HepG2 (cell line): Measurements from ENCODE around the gene SPSB1. TPM values are rescaled to one million over a fixed set of nuclear protein-coding genes. Genes with fewer than 3 reads are reported as not detected.
A peak's percentile ranks its signal among the peaks of the same experiment; 100 is the strongest.

Experiments used
- FUBP1 ChIP-seq: sonication (generic); formaldehyde crosslinking; IDR thresholded peaks from 2 replicates; pipeline ENCODE4 v1.5.1; 2020; ENCODE audit warnings: missing genetic modification reagents, mild to moderate bottlenecking, borderline replicate concordance
- JUNB ChIP-seq: sonication (generic); formaldehyde crosslinking; IDR thresholded peaks from 2 replicates; pipeline ENCODE4 v1.8.0; 2022; ENCODE audit warnings: missing genetic modification reagents, mild to moderate bottlenecking, borderline replicate concordance
- MIXL1 ChIP-seq: IDR thresholded peaks from 2 replicates; pipeline ENCODE4 v1.6.1; 2016
- RERE ChIP-seq: IDR thresholded peaks from 2 replicates; pipeline ENCODE4 v1.6.1; 2016; ENCODE audit warnings: low read depth, missing genetic modification reagents, missing compliant biosample characterization
- REST ChIP-seq, 2 experiments: IDR thresholded peaks; 2 replicates each; pipeline ENCODE4 v1.6.1; 2011 to 2012; ENCODE audit warnings: low read length in 2 of 2, borderline replicate concordance in 1 of 2, low read depth in 1 of 2, mild to moderate bottlenecking in 1 of 2, moderate library complexity in 1 of 2
- SIN3B ChIP-seq: fragments of 150-350 bp; IDR thresholded peaks from 2 replicates; pipeline ENCODE4 v1.6.1; 2014; ENCODE audit warnings: low read length
- STAT5B ChIP-seq: sonication (generic); formaldehyde crosslinking; IDR thresholded peaks from 2 replicates; pipeline ENCODE4 v1.4.0; 2020; ENCODE audit warnings: missing genetic modification reagents
- TFDP2 ChIP-seq: sonication (generic); formaldehyde crosslinking; IDR thresholded peaks from 2 replicates; pipeline ENCODE4 v1.4.0; 2020; ENCODE audit warnings: missing genetic modification reagents
- ZBTB4 ChIP-seq: sonication (generic); formaldehyde crosslinking; IDR thresholded peaks from 2 replicates; pipeline ENCODE4 v1.4.0; 2020; ENCODE audit warnings: missing genetic modification reagents, mild to moderate bottlenecking, borderline replicate concordance
- ZNF205 ChIP-seq: IDR thresholded peaks from 2 replicates; pipeline ENCODE4 v1.6.1; 2018; ENCODE audit warnings: missing biosample characterization, missing genetic modification reagents
- ZNF230 ChIP-seq: sonication (generic); formaldehyde crosslinking; IDR thresholded peaks from 2 replicates; pipeline ENCODE4 v1.4.0; 2020; ENCODE audit warnings: mild to moderate bottlenecking, missing genetic modification reagents
- ZNF282 ChIP-seq: fragments of 450-650 bp; IDR thresholded peaks from 2 replicates; pipeline ENCODE4 v1.6.1; 2018; ENCODE audit not compliant: partially characterized antibody
- ZNF430 ChIP-seq: sonication (generic); formaldehyde crosslinking; IDR thresholded peaks from 2 replicates; pipeline ENCODE4 v1.9.0; 2021; ENCODE audit warnings: mild to moderate bottlenecking, missing genetic modification reagents
- polyA plus RNA-seq, 8 experiments: library from polyadenylated mRNA; depleted of rRNA in 3 of 8; stranded (reverse) in 7 of 8; unstranded in 1 of 8; fragments of >200 nt; fragmentation: Illumina TruSeq in 4 of 8; extraction: Trizol in 4 of 8; gene quantifications; 2 replicates each; pipeline versions ENCODE4 v1.2.1 to v1.2.3, GENCODE V29; 2011 to 2016; ENCODE audit warnings: low read depth in 4 of 8, missing spikeins in 1 of 8, mixed read lengths in 1 of 8; ENCODE audit not compliant: insufficient read depth in 1 of 8
- total RNA-seq, 5 experiments: library from RNA; depleted of rRNA; stranded (reverse); fragments of >200 nt; fragmentation: Illumina TruSeq; extraction: Trizol; gene quantifications; 2 replicates each; pipeline ENCODE4 v1.2.3, GENCODE V29; 2016; ENCODE audit warnings: low read depth in 1 of 5

The SPSB1 gene
- total and polyA plus RNA-seq, 2 of the 13 experiments (the other 11 are each of a cell fraction or from before 2014, with no cell fraction given) = 5.0 to 8.0 TPM

- TF ChIP-seq RERE (CRISPR knock-in tag) = no peak
- TF ChIP-seq STAT5B = no peak
- no peak for TF ChIP-seq REST (IDR thresholded peaks at IDR 0.05; ENCODE audit: borderline replicate concordance in 1 of 2, low read depth in 1 of 2, low read length in 2 of 2)
- TF ChIP-seq JUNB (CRISPR knock-in tag) = no peak
- TF ChIP-seq TFDP2 (CRISPR knock-in tag) = peak; percentile 11; the same call in 1 of the 2 replicates
- TF ChIP-seq ZNF430 (CRISPR knock-in tag) = no peak
- TF ChIP-seq ZNF230 (CRISPR knock-in tag) = no peak
- TF ChIP-seq ZNF205 (CRISPR knock-in tag) = no peak; the same call in 1 of the 2 replicates
- TF ChIP-seq ZNF282 = no peak
- no peak for TF ChIP-seq MIXL1 (CRISPR knock-in tag)
- no peak for TF ChIP-seq ZBTB4
- no peak for TF ChIP-seq SIN3B
- no peak for TF ChIP-seq FUBP1 (CRISPR knock-in tag)
Observed at GRCh38 chr1:9279172-9279840, 13.4 kb upstream of the SPSB1 start (continued).
